K562 (cell line): Measurements from ENCODE around the gene RBM18.

Source experiments
- CTCF ChIP-seq, 3 experiments: IDR thresholded peaks in 2 of 3; conservative IDR thresholded peaks in 1 of 3; 2 replicates each; pipeline ENCODE4 v1.5.1; 2011 to 2012; ENCODE audit warnings: low read length in 3 of 3, mild to moderate bottlenecking in 3 of 3, control low read depth in 2 of 3, improper control_type of control experiment in 1 of 3, inconsistent platforms in 1 of 3, low read depth in 1 of 3, mixed read lengths in 1 of 3, moderate library complexity in 1 of 3; ENCODE audit not compliant: insufficient read depth in 2 of 3
- EP300 ChIP-seq: IDR thresholded peaks from 2 replicates; pipeline ENCODE4 v1.6.1; 2012; ENCODE audit warnings: low read length, improper control_type of control experiment
- SMARCA4 ChIP-seq: fragments of 450-650 bp; IDR thresholded peaks from 2 replicates; pipeline ENCODE4 v1.6.1; 2016
- USF1 ChIP-seq: sonication (generic); formaldehyde crosslinking; IDR thresholded peaks from 2 replicates; pipeline ENCODE4 v1.9.0; 2022; ENCODE audit warnings: mild to moderate bottlenecking, missing genetic modification reagents
- ZBTB11 ChIP-seq, 3 experiments: fragments of 200-800 bp in 1 of 3; fragments of 250-450 bp in 1 of 3; fragments of 450-650 bp in 1 of 3; sonication (Bioruptor Pico) in 1 of 3; sonication (Bioruptor generic) in 1 of 3; formaldehyde crosslinking in 1 of 3; IDR thresholded peaks; 2 replicates each; pipeline versions ENCODE4 v1.6.1 to v1.8.0; 2016 to 2022; ENCODE audit warnings: mild to moderate bottlenecking in 2 of 3, missing genetic modification characterization in 2 of 3, missing compliant biosample characterization in 1 of 3, moderate library complexity in 1 of 3

- TF ChIP-seq USF1 (CRISPR knock-in tag) (no peak), EP300 (no peak), SMARCA4 (no peak), CTCF (IDR thresholded peaks at IDR 0.05 in 2 of 3, conservative IDR thresholded peaks at IDR 0.05 in 1 of 3; ENCODE audit: insufficient read depth in 2 of 3, low read depth in 1 of 3, low read length in 3 of 3) (no peak), ZBTB11 (CRISPR knock-in tag; IDR thresholded peaks at IDR 0.05) (no peak)
Observed at GRCh38 chr9:122239722-122240121, 24.9 kb downstream of the RBM18 start.
